NCI-H1436 treated with DMSO at 0.1 percent for 48 hours (cell line): ENCODE data around the gene MYH15.

Experiments
- DNase-seq: peaks from one replicate; lab custom pipeline; 2025; lab: John Stamatoyannopoulos, UW

Gene MYH15

DNA sequence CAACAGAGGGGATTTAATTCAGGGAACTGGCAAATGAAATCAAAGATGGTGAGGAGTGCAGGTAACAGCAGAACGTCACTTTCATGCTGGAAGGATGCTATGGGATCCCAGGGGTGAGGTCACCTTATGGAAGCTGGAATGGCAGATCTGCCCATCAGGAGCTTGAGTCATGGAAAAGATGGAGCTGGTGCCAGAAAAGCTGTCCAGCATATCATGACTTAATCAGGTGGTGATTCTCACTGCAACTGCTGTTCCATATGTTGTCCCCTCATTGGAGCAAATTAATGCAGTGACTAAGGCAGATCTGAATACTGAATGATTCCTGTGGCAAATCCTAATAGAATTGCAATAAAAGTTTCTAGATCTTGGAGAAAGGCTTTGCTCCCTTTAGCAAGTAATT lies 175.7 kb downstream of the MYH15 start:
- DNase-seq: no peak

DNA sequence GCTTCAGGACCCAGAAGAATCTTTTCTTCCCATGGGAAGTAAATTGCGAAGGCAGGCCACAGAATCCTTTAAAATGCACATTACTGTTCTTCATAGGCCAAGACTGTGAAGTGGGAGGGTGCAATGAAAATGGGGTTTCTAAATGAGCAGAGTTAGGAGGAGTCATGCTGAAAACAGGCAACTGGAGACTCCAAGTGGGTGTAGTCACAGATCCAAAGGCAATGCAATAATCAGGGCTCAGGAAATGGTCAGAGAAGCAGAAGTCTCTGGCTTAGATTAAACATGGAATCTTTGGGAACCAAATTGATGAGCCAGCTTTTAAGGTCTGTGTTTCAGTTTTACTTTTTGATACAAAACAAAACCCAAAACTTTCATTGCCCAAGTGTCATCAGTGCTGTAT lies 176.4 kb downstream of the MYH15 start:
- DNase-seq: no peak

DNA sequence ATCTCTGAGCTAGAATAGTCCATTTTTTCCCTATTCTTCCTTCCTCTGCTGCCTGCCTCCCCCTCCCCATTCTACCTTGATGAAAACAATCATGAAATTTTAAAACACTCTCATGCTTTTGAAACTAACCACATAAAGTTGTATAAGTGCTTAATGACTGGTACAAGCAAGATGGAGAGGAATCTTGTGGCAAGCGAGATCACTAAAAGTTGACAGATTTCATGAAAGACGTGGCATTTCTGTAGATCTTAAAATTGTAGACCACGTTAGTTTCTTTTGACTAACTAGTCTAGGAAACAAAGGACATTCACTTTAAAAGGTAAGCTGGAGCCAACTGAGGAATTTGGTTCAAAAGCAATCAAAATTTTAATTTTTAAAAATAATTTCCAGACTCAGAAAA lies 178.6 kb downstream of the MYH15 start:
- no peak for DNase-seq
